HepG2 (cell line): ENCODE measurements around the gene VWA7. TPM values are rescaled to one million over a fixed set of nuclear protein-coding genes. Genes with fewer than 3 reads are reported as not detected.

Source experiments
- GLI4 ChIP-seq: sonication (generic); formaldehyde crosslinking; IDR thresholded peaks from 2 replicates; pipeline ENCODE4 v1.5.1; 2020; ENCODE audit warnings: missing genetic modification reagents, mild to moderate bottlenecking, moderate library complexity, borderline replicate concordance
- SPEN ChIP-seq: sonication (generic); formaldehyde crosslinking; IDR thresholded peaks from 2 replicates; pipeline ENCODE4 v1.5.1; 2020; ENCODE audit warnings: low read depth, mild to moderate bottlenecking, missing genetic modification reagents
- TFDP1 ChIP-seq: IDR thresholded peaks from 2 replicates; pipeline ENCODE4 v1.6.1; 2016; ENCODE audit warnings: missing compliant biosample characterization, missing genetic modification reagents, borderline replicate concordance
- TOPORS ChIP-seq: sonication (generic); formaldehyde crosslinking; IDR thresholded peaks from 2 replicates; pipeline ENCODE4 v1.8.0; 2023; ENCODE audit warnings: mild to moderate bottlenecking, missing genetic modification reagents
- ZBTB1 ChIP-seq: sonication (generic); formaldehyde crosslinking; IDR thresholded peaks from 2 replicates; pipeline ENCODE4 v1.4.0; 2020; ENCODE audit warnings: missing genetic modification reagents, borderline replicate concordance
- ZBTB40 ChIP-seq, 2 experiments: fragments of 450-650 bp in 1 of 2; sonication (generic) in 1 of 2; formaldehyde crosslinking in 1 of 2; IDR thresholded peaks; 2 replicates each; pipeline versions ENCODE4 v1.6.1 to v1.8.0; 2016 to 2022; ENCODE audit warnings: antibody characterized with exemption in 1 of 2, mild to moderate bottlenecking in 1 of 2, missing genetic modification reagents in 1 of 2
- ZFP82 ChIP-seq: sonication (generic); formaldehyde crosslinking; IDR thresholded peaks from 2 replicates; pipeline ENCODE4 v1.5.1; 2020; ENCODE audit warnings: mild to moderate bottlenecking, missing genetic modification reagents, borderline replicate concordance
- ZNF275 ChIP-seq: sonication (generic); formaldehyde crosslinking; IDR thresholded peaks from 2 replicates; pipeline ENCODE4 v1.8.0; 2022; ENCODE audit warnings: missing genetic modification reagents, mild to moderate bottlenecking, inconsistent platforms, borderline replicate concordance
- ZNF558 ChIP-seq: sonication (generic); formaldehyde crosslinking; IDR thresholded peaks from 2 replicates; pipeline ENCODE4 v1.9.0; 2022; ENCODE audit warnings: mild to moderate bottlenecking, missing genetic modification reagents, borderline replicate concordance
- polyA plus RNA-seq, 8 experiments: library from polyadenylated mRNA; depleted of rRNA in 3 of 8; stranded (reverse) in 7 of 8; unstranded in 1 of 8; fragments of >200 nt; fragmentation: Illumina TruSeq in 4 of 8; extraction: Trizol in 4 of 8; gene quantifications; 2 replicates each; pipeline versions ENCODE4 v1.2.1 to v1.2.3, GENCODE V29; 2011 to 2016; ENCODE audit warnings: low read depth in 4 of 8, missing spikeins in 1 of 8, mixed read lengths in 1 of 8; ENCODE audit not compliant: insufficient read depth in 1 of 8
- total RNA-seq, 5 experiments: library from RNA; depleted of rRNA; stranded (reverse); fragments of >200 nt; fragmentation: Illumina TruSeq; extraction: Trizol; gene quantifications; 2 replicates each; pipeline ENCODE4 v1.2.3, GENCODE V29; 2016; ENCODE audit warnings: low read depth in 1 of 5
- TF ChIP-seq, protein P1 (sequence below): sonication (generic); formaldehyde crosslinking; IDR thresholded peaks from 2 replicates; pipeline ENCODE4 v1.5.1; 2020; ENCODE audit warnings: missing genetic modification reagents, mild to moderate bottlenecking, borderline replicate concordance
- TF ChIP-seq, protein P2 (sequence below): sonication (generic); formaldehyde crosslinking; IDR thresholded peaks from 2 replicates; pipeline ENCODE4 v1.4.0; 2020; ENCODE audit warnings: missing genetic modification reagents, borderline replicate concordance

Gene VWA7
- total and polyA plus RNA-seq, 2 of the 13 experiments (the other 11 are each of a cell fraction or from before 2014, with no cell fraction given), result 0.86 to 3.3 TPM

GRCh38 chr6:31734821-31735406 lies 42.2 kb downstream of the VWA7 start (continued):
- TF ChIP-seq SPEN (CRISPR knock-in tag) (peak; percentile 72), ZBTB40 (IDR thresholded peaks at IDR 0.05) (no peak), ZBTB40 (CRISPR knock-in tag; IDR thresholded peaks at IDR 0.05) (peak; percentile 15; the same call in 1 of the 2 replicates), GLI4 (CRISPR knock-in tag) (no peak; the same call in 1 of the 2 replicates), ZBTB1 (no peak), ZFP82 (CRISPR knock-in tag) (peak; percentile 87; the same call in 1 of the 2 replicates), ZNF275 (no peak), TFDP1 (CRISPR knock-in tag) (no peak), ZNF558 (CRISPR knock-in tag) (no peak), TOPORS (CRISPR knock-in tag) (no peak)
- TF ChIP-seq, protein P1, sequence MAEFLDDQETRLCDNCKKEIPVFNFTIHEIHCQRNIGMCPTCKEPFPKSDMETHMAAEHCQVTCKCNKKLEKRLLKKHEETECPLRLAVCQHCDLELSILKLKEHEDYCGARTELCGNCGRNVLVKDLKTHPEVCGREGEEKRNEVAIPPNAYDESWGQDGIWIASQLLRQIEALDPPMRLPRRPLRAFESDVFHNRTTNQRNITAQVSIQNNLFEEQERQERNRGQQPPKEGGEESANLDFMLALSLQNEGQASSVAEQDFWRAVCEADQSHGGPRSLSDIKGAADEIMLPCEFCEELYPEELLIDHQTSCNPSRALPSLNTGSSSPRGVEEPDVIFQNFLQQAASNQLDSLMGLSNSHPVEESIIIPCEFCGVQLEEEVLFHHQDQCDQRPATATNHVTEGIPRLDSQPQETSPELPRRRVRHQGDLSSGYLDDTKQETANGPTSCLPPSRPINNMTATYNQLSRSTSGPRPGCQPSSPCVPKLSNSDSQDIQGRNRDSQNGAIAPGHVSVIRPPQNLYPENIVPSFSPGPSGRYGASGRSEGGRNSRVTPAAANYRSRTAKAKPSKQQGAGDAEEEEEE, result no peak
- TF ChIP-seq, protein P2, sequence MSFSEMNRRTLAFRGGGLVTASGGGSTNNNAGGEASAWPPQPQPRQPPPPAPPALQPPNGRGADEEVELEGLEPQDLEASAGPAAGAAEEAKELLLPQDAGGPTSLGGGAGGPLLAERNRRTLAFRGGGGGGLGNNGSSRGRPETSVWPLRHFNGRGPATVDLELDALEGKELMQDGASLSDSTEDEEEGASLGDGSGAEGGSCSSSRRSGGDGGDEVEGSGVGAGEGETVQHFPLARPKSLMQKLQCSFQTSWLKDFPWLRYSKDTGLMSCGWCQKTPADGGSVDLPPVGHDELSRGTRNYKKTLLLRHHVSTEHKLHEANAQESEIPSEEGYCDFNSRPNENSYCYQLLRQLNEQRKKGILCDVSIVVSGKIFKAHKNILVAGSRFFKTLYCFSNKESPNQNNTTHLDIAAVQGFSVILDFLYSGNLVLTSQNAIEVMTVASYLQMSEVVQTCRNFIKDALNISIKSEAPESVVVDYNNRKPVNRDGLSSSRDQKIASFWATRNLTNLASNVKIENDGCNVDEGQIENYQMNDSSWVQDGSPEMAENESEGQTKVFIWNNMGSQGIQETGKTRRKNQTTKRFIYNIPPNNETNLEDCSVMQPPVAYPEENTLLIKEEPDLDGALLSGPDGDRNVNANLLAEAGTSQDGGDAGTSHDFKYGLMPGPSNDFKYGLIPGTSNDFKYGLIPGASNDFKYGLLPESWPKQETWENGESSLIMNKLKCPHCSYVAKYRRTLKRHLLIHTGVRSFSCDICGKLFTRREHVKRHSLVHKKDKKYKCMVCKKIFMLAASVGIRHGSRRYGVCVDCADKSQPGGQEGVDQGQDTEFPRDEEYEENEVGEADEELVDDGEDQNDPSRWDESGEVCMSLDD (CRISPR knock-in tag), result no peak
